Left lung (tissue), 10 donors: Measurements from ENCODE around the gene SEC23B. TPM values are rescaled to one million over a fixed set of nuclear protein-coding genes. Genes with fewer than 3 reads are reported as not detected.

ENCODE experiments used
- ATAC-seq: fragments of 200-7000 bp; cut with Tn5 transposase; one replicate; pipeline ENCODE4 v1.9.1; 2020; ENCODE audit warnings: moderate library complexity
- DNase-seq, 4 donors: peaks; one replicate each; pipeline ENCODE4 v3.0.0-alpha.2; 2013 to 2020
- H3K27ac ChIP-seq, 2 donors: fragments of 200-600 bp; sonication (generic) in 1 of 2; one replicate each; pipeline versions ENCODE4 v1.5.0 to v1.8.0; 2020 to 2021
- H3K27me3 ChIP-seq, 2 donors: fragments of 200-600 bp; sonication (generic) in 1 of 2; one replicate each; pipeline versions ENCODE4 v1.5.0 to v1.8.0; 2020 to 2021
- H3K36me3 ChIP-seq, 2 donors: fragments of 200-600 bp; sonication (generic) in 1 of 2; one replicate each; pipeline versions ENCODE4 v1.5.0 to v1.8.0; 2020 to 2021
- H3K4me1 ChIP-seq, 2 donors: fragments of 200-600 bp; one replicate each; pipeline ENCODE4 v1.8.0; 2021
- H3K4me3 ChIP-seq, 2 donors: fragments of 200-600 bp; sonication (generic) in 1 of 2; one replicate each; pipeline versions ENCODE4 v1.5.0 to v1.8.0; 2020 to 2021; ENCODE audit warnings: mild to moderate bottlenecking in 1 of 2
- H3K9me3 ChIP-seq, 2 donors: fragments of 200-600 bp; sonication (generic) in 1 of 2; one replicate each; pipeline versions ENCODE4 v1.5.0 to v1.8.0; 2020 to 2021
- intact Hi-C, 2 donors: fragments of 100-400 bp; cut with DNase I; formaldehyde crosslinking; loops; one replicate each; pipeline versions ENCODE4 v1.11.2 to v1.14.2; 2022
- polyA plus RNA-seq, 6 donors: library from polyadenylated mRNA; unstranded; fragments of 120-200 nt; gene quantifications; one replicate each; pipeline ENCODE4 v1.2.1, GENCODE V29; 2013; ENCODE audit not compliant: insufficient read length in 6 of 6
- total RNA-seq, 2 donors: library from RNA; stranded (reverse); fragmentation: NEBNext Ultra II Directional; extraction: Animal tissue kit (Norgen Biotek cat#: 25700); gene quantifications; one replicate each; pipeline ENCODE4 v1.2.1, GENCODE V29; 2021
- TF ChIP-seq, protein P1 (sequence below), 2 donors: fragments of 200-600 bp; sonication (generic) in 1 of 2; IDR thresholded peaks; one replicate each; pipeline versions ENCODE4 v1.5.0 to v1.8.0; 2021; ENCODE audit warnings: antibody characterized with exemption in 2 of 2
- donor health status: DM: no; HTN: yes; CAD: no.
- donor health status: DM: no; HTN: no; CAD: no.

SEC23B gene
- total and polyA plus RNA-seq, 8 donors = 42.0 to 93.6 (median 46.4) TPM

DNA sequence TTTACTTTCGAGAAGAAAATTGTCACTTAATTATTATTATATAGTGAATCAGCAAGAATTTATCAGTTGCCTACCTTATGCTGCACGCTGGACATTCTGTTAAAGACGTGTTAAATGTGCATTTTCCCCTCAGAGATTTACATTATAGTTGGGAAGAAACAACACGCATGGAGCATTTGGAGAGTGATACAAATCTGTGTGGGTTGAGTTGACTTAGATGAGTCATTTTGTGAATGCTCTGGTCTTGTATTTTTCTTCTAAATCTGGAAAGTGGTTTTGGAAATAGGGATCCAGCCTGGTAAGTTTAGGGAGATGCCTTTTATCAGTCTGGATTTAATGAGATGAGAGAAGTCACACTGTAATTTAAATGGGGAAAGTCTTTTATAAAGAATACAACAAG is 35.5 kb downstream of the SEC23B start:
- ATAC-seq = no peak
- no peaks in the 10 kb centered on the region for H3K4me1 ChIP-seq
- intact Hi-C loops = no loop called here
- H3K9me3 ChIP-seq = no peaks in the 10 kb centered on the region
- no peaks in the 10 kb centered on the region for H3K27me3 ChIP-seq
- H3K4me3 ChIP-seq = no peak overlapping the region
- TF ChIP-seq, protein P1, sequence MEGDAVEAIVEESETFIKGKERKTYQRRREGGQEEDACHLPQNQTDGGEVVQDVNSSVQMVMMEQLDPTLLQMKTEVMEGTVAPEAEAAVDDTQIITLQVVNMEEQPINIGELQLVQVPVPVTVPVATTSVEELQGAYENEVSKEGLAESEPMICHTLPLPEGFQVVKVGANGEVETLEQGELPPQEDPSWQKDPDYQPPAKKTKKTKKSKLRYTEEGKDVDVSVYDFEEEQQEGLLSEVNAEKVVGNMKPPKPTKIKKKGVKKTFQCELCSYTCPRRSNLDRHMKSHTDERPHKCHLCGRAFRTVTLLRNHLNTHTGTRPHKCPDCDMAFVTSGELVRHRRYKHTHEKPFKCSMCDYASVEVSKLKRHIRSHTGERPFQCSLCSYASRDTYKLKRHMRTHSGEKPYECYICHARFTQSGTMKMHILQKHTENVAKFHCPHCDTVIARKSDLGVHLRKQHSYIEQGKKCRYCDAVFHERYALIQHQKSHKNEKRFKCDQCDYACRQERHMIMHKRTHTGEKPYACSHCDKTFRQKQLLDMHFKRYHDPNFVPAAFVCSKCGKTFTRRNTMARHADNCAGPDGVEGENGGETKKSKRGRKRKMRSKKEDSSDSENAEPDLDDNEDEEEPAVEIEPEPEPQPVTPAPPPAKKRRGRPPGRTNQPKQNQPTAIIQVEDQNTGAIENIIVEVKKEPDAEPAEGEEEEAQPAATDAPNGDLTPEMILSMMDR (IDR thresholded peaks at IDR 0.05) = no peak
- DNase-seq = no peak
- H3K27ac ChIP-seq = no peak overlapping the region
- peaks cover 0 to 99% of the 10 kb centered on the region in 2 donors for H3K36me3 ChIP-seq

DNA sequence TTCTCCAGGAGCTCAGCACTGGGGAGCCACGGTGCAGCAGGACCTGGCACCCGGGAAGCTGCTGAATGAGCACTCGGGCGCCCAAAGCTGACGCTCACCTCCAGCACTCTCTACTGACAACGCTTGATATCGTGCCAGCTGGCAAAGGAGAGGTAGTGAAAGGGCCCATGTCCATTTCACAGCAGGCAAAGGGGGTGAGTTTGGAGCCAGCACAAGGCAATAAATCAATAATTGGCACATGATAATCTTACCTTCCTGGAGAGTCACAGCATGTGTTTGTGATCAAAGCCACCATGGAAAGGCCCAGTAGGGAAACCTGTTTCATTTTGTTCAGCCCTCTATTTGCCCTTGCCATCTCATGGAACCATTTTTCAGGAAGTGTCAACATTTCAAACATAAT is 36.2 kb downstream of the SEC23B start:
- Histone ChIP-seq H3K27ac (no peak overlapping the region), H3K4me3 (no peak overlapping the region), H3K4me1 (no peaks in the 10 kb centered on the region), H3K27me3 (no peaks in the 10 kb centered on the region), H3K9me3 (no peaks in the 10 kb centered on the region), H3K36me3 (peaks cover 0 to 99% of the 10 kb centered on the region in 2 donors)
- ATAC-seq = no peak
- intact Hi-C loops = no loop called here
- TF ChIP-seq, protein P1 (IDR thresholded peaks at IDR 0.05) = no peak
- peak in 1 of 4 donors; percentile 11 for DNase-seq

DNA sequence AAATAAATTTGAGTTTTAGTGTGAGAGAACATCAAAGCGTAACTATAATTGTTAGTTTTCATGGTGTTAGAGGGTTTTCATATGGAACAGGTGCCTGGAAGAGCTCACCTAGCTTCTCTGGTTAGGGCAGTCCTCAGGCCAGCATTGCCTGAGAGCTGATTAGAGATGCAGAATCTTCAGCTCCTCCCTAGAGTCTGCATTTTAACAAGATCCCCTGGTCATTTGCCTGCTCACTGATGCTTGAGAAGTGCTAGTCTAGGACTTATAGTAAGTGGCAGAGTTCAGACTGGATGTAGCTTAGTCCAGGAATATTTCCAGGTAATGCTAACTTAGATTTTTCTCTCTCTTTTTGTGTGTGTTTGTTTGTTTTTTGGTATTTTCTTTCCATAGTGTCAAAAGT is 37.8 kb downstream of the SEC23B start:
- TF ChIP-seq, protein P1 (IDR thresholded peaks at IDR 0.05) = no peak
- no peak overlapping the region for H3K4me3 ChIP-seq
- ATAC-seq = no peak
- H3K27ac ChIP-seq = no peak overlapping the region
- no peak for DNase-seq
- no peaks in the 10 kb centered on the region for H3K9me3 ChIP-seq
- intact Hi-C loops = no loop called here
- no peaks in the 10 kb centered on the region for H3K27me3 ChIP-seq
- H3K4me1 ChIP-seq = no peaks in the 10 kb centered on the region
- peaks cover 0 to 100% of the 10 kb centered on the region in 2 donors for H3K36me3 ChIP-seq

DNA sequence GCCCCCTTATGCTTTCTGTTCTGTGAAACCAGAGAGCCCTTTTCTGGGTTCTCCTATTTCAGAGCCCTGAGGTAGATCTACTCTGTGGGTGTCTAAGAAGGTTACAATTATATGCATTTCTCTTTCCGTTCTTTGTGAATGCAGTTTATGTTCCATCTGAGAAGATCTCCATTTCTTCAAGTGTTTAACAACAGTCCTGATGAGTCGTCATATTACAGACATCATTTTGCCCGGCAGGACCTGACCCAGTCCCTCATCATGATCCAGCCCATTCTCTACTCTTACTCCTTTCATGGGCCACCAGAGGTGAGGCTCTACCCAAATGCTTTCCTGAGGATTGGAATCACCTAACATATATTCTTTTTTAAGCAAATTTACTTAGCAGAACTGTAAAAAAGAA is 40.7 kb downstream of the SEC23B start:
- TF ChIP-seq, protein P1 (IDR thresholded peaks at IDR 0.05) = no peak
- DNase-seq = no peak
- Histone ChIP-seq H3K4me1 (no peaks in the 10 kb centered on the region), H3K36me3 (peaks cover 0 to 100% of the 10 kb centered on the region in 2 donors), H3K9me3 (no peaks in the 10 kb centered on the region), H3K27ac (no peak overlapping the region), H3K27me3 (no peaks in the 10 kb centered on the region), H3K4me3 (no peak overlapping the region)
- no peak for ATAC-seq
- intact Hi-C loops = no loop called here

DNA sequence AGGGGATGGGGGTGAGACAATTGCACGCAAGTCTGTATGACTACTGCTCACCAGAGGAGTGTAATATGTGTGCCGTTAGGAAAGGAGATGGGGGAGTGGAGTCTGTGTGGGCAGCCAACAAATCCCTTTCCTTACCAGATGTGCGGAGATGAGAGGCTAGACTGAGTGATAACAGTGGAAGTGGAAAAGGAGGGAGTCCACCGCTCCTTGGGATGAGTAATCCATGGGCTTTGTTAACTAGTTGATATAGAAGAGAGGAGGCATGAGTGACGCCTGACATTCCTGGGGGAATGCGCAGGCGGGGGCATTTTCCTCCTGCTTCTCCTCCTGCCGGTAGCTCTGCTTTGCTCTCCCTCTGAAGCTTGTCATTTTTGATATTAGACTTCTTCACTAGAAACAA is 46.0 kb downstream of the SEC23B start:
- no peak for DNase-seq
- H3K27ac ChIP-seq = no peak overlapping the region
- peaks cover 0 to 99% of the 10 kb centered on the region in 2 donors for H3K36me3 ChIP-seq
- no peak overlapping the region for H3K4me3 ChIP-seq
- intact Hi-C loops = no loop called here
- H3K9me3 ChIP-seq = no peaks in the 10 kb centered on the region
- ATAC-seq = no peak
- H3K27me3 ChIP-seq = no peaks in the 10 kb centered on the region
- no peaks in the 10 kb centered on the region for H3K4me1 ChIP-seq
- TF ChIP-seq, protein P1 (IDR thresholded peaks at IDR 0.05) = no peak
